Suppressor macrophage (primary cell): ENCODE measurements around the gene KCP.
A peak's percentile ranks its signal among the peaks of the same experiment; 100 is the strongest.

Source experiments
- DNase-seq, 4 experiments: peaks; one replicate each; pipeline ENCODE4 v3.0.0-alpha.2; 2020 to 2022

The KCP gene

DNA sequence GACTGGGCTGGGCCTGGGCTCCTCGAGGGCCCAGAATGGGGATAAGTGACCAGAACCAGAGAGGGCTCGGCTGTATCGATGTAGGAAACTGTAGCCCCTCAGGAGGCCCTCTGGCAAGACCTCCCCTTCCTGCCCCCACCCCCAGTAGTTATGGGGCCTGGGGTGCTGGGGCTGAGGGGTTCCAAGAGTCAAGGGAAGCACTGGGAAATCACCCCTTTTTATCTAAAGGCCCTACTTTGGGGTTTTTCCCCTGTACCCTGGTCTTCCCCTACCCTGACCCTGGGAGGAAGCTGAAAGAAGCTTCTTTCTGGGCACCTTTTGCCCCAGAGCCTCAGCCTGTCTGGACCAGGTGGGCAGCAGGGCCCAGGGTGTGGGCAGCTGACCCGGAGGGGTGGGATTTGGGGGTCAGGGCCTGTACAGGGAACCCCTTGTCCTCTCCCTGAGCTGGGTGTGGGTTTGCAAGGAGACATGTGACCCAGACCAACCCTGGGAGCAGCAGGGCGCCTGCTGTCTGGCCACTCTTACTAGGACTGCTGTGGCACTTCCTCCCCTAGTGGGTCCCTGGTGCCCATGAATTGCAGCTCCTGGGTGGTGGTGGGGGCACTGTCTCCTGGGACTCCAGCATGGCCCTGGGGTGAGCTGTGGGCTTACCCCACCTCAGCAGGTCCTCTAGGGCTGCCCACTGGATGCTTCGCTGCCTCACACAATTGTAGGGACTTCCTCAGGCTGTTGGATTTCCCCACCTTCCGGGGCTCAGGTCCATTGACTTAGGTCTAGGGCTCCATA is 28.8 kb upstream of the KCP start:
- peak; percentile 63 to 83 (median 72) for DNase-seq

DNA sequence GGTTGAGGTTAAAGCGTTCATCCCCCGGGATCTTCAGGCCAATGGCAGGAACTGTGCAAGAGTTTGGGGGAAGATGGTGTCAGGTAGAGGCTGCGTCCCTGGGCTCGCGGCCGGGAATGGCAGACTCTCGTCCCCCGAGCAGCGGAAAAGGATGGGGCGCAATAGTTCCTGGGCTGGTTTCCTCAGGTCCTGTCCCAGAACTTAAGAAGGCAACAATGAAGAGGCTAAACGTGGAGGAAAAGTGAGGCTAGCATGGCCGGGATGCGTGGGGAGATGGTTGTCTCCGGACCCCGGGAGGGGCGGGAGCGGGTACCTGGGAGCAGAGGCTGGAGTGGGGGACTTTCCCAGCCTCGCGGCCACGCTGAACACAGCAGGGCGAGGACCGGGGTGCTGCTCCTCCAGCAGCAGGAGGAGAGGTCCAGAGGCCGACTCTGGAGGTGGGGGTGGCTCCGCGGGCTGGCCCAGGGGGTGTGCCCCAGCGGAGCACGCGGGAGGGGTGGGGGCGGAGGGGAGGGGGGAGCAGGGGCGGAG is 28.1 kb upstream of the KCP start:
- DNase-seq, result peak; percentile 51 to 91 (median 76)

GRCh38 chr7:128937647-128938543 is 27.4 kb upstream of the KCP start, which contains the start of gene IRF5:
TSS of gene IRF5 (plus strand) at chr7:128937927. CDS start at chr7:128942082, 4,155 bp downstream.
- peak; percentile 75 to 94 (median 88) for DNase-seq

GRCh38 chr7:128937271-128937646 is 26.8 kb upstream of the KCP start:
- DNase-seq, result no peak

- no peak for DNase-seq
Observed at GRCh38 chr7:128936798-128937197, 26.3 kb upstream of the KCP start.

DNA sequence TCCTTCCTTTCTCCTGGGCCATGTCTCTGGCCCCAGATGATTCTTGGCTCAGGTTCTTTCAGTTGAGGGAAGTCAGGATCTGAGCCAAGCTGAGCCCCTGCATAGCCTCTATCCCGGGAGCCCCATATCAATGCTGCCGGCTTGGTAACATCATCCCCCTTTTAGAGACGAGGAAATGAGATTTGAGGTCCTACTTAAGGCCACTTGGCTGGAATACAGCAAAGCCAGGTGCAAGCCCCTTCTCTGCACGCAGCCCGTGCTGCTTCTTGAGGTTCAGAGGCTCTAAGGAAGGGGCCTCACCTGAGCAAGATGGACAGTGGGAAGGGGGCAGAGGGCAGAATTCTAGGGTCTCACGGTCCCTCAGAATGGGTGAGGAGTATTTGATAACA is 24.8 kb upstream of the KCP start:
- no peak for DNase-seq

- peak; percentile 75 to 90 (median 84) for DNase-seq
Observed at GRCh38 chr7:128934361-128935341, 24.1 kb upstream of the KCP start.

- DNase-seq, result peak; percentile 76 to 94 (median 87)
Observed at GRCh38 chr7:128933180-128933891, 22.8 kb upstream of the KCP start.

DNA sequence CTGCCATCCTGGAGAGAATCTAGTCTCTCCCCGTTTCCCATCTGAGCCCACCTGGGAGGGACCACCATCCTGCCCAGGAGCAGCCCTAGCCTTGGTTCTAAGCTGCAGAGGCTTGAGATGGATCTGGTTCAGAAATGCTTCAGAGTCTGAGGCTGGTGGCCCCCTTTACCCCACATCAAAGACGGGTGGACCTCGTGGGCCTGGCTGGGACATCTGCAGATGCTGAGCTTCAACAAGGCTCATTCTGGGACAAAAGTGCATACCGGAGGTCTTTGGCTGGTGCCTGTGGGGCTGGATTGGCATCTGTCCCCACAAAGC is 22.3 kb upstream of the KCP start:
- no peak for DNase-seq

DNA sequence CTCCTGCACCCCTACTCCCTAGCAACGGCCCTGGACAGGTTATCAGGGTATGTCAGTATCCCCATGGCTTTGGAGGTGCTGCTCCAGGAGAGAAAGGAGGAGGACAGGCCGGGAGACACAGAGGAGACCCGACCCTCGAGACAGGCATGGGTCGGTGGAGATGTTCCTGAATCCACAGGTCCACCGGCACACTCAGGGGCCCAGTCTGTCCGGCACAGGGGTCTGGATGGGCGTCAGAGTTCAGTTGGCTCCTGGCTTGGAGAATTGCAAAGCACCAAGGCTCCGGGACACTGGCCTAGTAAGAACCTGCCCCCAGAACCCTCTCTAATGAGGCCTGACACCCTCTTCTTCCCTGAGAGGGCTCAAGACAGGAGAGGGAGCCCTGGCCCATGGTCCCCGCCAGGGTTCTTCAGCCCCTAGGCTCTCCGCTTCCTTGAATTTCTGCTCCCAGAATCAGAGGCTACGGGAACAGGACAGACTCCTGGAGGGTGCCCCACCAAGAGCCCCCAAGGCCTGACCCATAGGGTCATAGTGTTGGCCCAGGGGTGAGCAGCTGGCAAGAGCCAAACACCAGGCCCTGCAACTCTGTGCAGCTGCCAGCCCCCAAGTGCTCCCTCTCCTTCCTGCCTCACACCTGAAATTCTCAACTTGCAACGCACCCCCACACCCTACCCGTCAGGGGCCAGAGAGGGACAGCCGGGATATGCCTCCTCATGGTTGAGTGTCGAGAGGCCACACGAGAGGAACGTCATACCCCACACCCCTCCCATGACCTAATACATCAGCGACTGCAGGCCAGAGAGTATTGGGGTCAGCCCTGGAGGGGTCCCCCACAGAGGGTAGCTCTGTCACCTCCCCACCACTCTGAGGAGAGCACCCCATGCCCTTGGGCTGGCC is 21.7 kb upstream of the KCP start:
- DNase-seq, result no peak

DNA sequence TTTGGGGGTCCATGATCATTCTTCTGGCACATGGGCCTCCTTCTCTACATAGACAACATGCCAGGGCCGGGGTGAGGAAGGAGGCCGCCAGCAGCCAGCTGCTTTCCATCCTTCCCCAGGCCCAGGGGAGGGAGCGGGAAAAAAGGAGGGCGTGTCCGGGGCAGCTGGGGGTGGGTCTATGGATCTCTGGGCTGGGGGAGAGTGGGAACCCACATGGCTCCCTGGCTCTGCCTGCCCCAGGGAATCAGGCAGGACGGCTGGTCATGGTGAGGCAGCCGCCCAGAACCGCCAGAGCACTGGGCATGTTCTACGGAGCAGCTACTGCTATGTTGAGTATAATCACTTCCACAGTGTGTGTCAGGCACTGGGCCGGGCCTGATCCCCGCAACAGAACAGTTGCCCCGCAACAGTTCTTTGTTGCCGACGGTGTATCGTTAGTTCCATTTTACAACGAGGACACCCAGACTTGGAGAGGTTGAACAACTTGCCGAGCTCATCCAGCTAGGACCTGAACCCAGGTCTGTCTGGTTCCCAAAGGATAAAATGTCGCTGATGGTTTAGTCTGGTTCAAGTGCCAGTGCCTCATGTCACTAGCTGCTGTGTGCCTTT is 20.8 kb upstream of the KCP start:
- DNase-seq, result no peak

- no peak for DNase-seq
Observed at GRCh38 chr7:128928882-128929788, 18.6 kb upstream of the KCP start.

- DNase-seq, result no peak
Observed at GRCh38 chr7:128928159-128928813, 17.8 kb upstream of the KCP start.

DNA sequence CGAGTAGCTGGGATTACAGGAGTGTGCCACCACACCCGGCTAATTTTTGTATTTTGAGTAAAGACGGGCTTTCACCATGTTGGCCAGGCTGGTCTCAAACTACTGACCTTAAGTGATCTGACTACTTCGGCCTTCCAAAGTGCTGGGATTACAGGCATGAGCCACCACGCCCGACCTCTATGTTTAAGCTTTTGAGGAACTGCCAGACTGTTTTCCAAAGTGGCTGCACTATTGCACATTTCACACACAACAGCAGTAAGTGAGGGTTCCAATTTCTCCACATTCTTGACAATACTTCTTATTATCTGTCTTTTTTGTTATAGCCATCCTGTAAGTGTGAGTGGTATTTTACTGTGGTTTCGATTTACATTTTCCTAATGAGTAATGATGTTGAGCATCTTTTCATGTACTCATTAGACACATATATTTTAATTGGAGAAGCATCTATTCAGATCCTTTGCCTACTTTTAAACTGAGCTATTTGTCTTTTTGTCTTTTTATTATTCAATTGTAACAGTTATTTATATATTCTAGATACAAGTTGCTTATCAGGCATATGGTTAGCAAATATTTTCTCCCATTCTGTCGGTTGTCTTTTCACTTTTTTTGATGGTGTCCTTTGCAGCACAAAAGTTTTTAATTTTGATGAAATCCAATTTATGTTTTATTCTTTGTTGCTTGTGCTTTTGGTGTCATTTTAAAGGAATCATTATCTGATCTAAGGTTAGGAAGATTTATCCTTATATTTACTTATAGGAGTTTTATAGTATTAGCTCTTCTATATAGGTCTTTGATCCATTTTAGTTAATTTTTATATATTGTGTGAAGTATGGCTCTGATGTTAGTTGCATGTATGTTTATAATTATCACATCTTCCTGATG is 14.4 kb upstream of the KCP start:
- peak in 3 of 4 experiments; percentile 39 to 50 (median 50) for DNase-seq

DNA sequence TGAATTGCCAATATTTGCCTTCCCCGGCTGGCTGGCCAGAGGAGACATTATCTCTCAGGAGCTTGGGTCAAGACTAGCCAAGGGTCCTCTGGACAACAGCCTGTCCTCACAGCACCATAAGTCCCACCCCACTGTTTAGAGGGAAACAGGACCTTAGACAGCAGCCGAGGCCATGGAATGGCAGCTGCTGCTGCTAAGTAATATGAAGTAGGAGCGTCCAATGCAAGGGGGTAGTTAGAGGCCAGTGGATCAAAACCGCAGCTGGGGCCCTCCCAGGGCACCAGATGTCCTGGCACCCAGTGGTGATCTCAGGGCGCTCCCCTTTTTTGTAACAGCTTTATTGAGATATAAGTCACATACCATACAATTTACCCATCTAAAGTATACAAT is 12.9 kb upstream of the KCP start:
- DNase-seq, result no peak

GRCh38 chr7:128922496-128923410 is 12.2 kb upstream of the KCP start:
- DNase-seq, result no peak
